ENCODE data around the gene QSOX2.
"Not testable (repeated sequence)": the region's sequence is repeated elsewhere in the genome, so short reads cannot be mapped to it uniquely, and the experiment has no call there.

Gene QSOX2

DNA sequence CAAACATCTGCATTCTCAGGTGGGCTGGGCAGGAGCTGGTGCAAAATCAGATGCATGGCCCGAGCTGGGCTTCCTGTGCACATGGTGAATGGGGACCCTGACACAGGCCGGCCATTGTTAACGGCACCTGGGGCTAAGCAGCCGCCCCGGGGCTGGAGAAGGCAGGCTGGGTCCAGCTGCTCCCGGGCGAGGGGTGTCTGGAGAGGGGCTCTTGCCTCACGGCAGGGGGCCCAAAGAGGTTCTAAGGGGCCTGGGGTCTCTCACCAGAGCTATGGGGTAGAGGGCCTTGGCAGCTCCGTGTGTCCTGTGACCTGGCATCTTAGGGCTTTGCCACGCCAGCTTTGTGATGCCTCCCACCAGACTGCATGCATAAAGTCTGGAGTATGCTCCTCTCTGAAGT is 5.1 kb upstream of the QSOX2 start:
- DNase-seq, result no peak

DNA sequence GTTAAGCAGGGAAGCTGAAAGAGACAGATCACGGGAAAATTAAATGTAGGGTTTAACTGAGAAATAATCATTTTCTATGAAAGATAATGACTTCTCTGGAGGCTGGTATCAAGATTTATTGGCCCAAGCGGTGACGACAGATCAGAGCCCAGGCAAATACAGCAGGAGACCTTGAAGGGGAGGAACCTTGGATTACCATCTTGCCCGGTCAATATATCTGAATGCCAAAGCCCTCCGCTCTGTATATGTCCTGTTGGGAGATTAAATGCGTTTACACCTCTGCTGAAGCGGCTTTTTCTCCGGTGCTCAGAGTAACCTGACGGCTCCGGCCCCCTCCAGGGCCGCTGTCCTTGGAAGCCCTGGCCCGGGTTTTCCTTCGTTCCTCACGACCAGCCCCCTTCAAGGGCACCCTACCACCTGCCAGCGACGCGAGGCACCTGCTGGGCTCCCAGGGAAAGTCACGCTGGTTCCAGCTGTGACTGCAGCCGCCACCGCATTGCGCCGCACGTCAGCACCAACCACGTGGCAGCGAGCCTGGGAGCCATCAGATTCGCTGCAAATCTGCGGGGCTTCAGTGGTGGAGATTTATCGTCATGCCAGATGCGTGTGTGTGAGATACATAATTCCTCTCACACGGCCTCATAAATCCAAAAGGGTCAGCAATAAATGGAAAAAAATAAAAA is 4.4 kb upstream of the QSOX2 start:
- DNase-seq, result no peak

DNA sequence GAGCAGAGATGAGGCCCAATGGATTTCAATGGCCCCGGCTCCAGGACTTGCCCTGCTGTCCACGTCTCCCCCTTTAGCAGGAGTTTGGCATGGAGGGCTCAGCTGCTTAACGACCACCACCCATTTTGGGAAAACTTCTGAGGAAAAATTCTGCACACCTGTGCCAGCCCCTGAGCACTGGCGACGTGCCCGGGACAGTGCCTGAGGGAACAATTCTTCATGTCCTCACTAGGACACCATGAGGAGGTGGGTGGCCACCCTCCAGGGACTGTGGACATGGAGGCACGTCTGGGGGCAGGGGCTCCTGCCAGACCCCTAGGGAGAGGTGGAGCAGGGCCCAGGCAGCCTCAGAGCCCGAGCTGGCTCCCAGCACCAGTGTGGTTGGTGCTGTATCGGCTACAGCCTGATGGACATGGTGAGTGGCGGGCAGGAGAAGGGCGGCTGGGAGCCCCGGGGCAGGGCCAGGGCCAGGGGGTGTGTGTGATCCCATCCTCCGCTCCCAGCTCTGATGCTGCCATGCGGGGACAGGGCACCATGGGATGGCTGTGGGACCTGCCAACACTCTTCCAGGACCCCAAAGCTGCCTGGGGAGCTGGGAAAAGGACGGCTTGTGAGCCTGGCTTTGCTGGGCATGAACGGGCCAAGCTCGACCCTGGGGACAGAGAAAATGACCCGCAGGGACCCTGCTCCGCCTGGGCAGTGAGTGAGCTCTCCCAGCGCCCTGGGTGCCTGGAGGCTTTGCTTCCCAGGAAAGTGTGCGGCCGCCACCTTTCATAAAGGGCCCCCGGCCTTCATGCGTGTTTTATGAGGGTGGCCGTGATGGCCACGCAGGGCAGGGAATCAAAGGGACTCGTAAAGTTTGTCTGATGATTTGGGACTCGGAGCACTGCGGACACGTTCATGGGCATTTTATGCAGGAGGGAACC is 3.6 kb upstream of the QSOX2 start:
- DNase-seq, result no peak

DNA sequence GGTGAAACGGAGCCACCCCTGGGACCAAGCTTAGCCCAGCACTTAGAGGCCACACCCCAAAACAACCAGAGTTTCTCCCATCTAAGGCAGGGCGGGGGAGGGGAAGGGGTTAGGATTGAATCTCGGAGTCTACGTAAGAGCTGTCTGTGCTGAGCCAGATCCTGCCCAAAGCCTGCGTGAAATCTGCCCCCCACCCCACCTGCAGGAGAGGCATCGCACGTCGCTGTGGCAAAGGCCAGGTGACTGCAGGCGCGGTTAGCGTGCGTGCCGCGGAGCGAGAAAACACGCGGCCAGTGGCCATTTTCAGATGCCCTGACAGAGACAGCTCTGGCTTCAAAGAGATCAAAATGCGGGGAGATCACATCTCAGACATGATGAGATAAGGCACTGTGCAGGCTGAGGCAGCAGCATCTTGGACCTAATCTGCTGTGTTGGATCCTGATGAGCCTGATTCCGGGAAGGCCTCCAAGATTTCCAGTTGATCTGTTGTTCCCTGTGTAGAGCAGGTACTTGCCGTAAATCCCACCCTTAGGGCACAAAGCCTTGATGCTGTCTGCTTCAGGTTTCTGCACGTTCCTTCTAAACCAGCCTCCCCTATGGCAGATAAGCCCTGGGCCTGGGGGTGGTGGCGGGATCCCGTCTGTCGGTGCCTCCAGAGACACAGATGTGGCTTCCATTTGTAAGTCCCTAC is 2.5 kb upstream of the QSOX2 start:
- DNase-seq, result no peak

DNA sequence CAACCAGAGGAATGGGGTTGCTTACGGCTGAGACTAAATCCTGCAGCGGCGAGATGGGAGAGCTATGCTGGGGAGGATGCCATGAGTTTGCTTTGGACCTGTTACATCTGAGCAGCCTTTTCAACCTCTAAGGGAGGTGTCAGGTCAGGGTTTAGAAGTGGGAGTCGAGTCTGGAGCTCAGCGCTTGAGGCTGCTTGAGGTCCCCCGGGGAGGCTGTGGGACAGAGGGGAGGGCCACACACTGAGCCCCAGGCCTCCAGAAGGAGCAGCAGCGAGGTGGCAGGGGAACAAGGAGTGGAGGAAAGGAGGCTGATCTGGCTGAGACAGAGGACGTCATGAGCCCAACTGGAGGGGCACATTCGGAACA is 1.9 kb upstream of the QSOX2 start:
- no peak for DNase-seq

DNA sequence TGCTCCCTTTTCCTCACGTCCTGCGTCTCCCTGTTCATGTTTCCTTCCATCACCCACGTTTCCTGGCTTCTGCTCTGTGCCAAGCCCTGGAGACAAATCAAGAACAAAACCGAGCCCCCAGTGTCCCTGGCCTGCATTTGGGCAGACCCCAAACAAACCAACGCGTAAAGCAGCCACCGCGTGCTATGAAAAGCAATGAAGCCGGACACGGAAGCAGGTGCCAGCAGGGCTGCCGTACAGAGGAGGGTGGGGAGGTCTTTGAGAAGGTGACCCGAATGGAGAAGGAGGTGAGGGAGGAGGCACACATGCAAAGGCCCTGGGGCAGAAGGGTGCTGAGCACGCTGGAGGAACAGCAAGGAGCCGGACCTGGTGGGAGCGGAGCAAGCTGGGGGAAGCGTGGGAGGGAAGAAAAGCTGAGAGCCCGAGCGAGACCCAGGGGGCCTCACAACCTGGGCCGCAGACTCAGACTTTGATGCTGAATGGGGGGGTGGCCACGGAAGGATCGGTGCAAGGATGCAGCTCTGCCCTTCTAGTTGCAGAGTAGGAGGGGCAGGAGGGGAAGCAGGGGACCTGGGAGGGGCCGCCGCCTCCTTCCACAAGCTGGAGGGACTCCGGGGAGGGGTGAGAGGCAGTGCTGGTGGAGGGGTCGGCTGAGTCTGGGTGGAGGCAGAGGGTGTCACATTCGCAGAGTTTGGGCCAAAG is 1.4 kb upstream of the QSOX2 start:
- no peak for DNase-seq

DNA sequence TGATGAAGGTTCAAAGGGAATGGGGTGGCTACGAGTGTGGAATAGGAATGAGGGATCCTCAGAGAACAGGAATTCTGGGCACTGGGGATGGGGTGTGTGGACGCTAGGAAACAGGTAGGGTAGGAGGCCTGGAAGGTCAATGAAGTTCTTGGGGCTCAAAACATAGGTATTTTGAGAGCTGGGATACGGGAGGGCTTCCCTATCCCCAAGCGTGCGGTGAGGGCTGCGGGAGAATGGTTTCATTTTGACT is 718 bp downstream of the QSOX2 start:
- DNase-seq, result no peak

DNA sequence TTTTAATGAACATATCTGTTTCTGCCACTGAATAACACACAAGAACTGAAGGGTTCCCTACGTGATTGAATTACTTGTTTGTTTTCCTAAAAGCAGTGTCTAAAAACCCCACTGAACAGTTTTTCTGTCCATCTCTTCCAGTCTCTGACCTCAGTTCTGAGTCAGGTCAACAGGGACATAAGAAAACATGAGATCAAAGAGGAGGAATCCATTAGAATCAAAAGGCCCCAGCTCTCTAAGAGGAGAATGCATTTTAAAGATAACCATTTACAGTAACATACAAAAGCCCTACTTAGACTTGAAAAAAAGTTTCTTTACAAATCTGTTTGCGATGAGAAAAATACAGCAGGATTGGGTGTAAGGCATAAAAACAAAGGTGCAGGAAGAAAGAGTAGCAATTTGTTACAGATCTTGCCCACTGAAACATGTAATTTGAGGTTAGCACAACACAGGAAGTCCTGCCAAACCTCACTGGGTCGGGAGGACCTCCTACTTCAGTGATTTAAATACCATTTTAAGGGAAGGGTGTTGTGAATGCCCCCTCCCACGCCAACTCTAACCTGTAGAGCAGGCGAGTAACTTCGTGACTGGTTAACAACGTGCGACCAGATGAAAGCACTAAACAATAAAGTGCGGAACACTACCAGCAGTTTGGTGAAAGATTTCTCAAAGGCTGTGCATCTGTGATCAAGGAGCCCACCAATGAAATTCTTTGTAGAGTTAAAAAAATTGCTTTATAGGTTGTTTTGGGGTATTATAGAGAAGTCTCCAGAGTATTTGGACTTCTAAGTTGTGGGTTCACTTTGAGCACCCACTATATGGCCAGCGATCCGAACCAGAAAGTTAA is 1.3 kb downstream of the QSOX2 start:
- DNase-seq, result no peak

DNA sequence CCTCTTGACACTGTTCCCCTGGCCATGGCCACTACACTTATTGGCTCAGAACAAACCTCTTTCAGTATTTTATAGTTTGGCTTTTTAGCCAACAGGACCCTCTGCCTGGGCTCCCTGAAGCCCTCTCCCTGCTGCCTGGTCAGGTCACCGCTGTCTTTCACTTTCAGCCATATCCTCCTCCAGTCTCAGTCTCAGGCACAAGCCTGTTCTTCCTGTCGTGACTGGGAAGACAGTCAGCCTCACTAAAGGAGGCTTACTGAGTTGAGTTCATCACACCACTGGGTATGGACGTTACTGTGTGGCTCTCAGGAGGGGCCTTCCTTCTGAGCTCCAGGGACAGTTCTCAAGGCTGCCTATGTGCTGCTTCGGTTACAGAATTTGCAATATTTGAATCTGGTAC is 2.0 kb downstream of the QSOX2 start:
- DNase-seq, result no peak

DNA sequence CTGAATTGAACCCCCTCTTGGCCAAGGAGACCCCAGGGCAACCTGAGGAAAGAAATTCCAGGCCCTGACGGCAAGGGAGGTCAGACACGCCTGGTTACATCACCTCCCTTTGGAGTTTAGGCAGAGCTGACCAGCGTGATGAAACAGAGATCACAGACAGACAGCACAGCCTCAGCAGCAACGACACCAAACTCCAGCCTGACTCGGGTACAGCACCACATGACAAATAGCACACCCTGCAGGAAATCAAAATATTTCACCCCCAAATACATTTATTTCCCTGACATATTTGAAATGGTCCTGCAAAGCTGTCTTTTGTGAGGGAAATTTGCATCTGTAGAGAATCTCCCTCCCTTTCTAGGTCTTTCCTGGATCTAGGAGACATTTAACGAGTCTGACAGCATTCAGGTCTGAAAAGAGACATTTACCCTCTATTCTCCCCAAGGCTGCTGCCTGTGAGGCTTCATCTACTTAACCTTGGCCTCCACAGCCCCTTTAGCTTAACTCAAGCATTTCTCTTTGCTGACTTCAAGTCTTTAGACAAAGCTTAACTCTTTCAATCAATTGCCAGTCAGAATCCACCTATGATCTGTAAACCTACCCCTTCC is 2.6 kb downstream of the QSOX2 start:
- DNase-seq, result no peak

DNA sequence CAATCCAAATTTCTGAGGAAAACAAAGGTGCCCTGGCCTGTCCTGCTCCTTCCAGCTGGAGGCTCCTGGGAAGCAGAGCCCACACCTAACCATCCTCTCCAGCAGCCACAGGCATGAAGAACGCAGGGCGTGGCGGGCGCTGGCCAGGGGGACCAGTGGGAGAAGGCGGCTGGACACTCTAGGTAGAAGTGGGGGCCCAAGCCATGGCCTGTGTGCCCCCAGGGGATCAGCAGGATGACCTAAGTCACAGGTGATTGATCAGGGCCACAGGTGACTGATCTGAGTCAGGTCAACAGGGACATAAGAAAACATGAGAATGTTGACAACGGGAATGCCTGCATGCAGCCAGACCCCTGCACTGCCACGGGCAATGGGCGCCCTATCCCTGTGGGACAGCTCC is 3.4 kb downstream of the QSOX2 start:
- no peak for DNase-seq

DNA sequence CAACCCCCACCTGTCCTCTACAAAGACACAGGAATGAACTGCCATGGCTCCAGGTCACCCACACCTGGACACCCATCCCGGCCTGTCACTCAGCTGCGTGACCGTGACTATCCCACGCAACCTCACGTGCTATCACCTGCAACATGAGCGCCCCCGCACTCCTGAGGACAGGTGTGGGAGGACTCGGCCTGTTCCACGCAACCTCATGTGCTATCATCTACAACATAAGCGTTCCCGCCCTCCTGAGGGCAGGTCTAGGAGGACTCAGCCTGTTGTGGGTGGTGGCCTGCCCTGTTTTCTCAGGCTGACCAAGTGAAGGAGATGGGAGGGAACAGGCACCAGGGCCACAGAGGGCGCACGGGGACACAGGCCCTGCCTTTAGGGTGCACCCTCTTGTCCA is 4.1 kb downstream of the QSOX2 start:
- no peak for DNase-seq

DNA sequence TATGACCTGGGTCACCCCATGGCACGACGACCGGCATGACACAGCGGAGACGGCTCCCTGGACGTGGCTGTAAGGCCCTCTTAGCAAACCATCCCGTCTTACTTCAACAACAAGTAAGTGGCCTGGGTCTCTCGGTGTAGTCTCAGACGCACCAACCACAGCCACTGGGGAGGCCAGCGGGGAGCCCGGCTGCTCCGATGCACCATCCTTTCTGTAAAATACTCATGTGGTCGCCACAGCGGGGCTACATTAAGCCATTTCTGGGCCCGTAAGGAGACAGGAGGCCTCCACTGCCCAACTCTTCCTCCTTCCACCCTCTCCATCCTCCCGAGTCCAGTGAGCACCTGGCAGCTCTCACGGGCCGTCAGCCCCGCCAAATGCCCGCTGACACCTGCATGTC is 4.7 kb downstream of the QSOX2 start:
- no peak for DNase-seq

DNA sequence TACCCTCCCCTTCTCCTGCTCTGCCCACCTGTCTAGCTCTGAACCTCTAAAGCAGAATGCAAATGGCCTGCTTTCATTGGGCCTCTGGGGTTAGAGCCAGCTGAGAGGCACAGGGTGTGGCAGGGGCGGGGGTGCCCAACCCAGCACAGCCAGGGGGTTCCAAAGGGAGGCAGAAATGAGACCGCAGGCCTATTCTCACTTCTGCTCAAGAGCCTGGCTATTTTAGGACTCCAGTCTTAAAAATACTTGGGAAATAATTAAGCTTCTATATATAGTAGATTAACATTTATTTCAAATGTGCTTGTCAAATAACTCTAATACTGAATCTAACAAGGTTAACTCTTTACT is 5.7 kb downstream of the QSOX2 start:
- DNase-seq, result no peak

DNA sequence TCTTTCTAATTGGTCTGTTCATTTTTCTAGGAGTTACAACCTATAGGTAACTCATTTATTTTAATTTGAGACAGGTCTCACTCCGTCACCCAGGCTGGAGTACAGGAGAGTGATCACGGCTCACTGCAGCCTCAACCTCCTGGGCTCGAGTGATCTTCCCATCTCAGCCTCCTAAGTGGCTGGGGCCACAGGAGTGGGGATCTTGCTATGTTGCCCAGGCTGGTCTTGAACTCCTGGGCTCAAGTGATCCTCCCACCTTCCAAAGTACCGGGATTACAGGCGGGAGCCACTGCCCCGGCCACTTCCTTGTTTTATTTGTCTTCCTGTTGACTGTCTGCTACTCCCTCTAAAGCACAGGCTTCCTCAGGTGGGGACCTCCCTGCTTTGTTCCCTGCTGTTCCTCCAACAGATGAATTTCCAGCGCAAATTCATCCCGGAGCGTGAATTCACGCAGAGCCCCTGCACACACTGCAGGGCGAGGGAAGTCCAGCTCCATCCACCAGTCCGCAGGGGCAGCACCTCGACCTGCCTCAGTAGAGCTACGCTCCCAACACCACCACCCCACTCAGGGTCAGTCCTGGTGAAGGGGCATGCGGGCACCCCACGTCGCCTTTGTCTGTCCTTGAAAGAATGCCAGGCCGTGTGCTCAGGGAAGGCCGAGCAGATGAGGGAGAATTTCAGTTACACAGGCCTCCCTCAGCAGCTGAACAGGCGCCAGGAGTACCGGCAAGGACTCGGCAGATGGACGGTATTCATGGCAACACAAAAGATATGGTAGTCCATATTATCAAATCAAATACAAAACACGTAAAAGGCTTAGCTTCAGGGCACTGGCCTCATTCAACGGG is 6.3 kb downstream of the QSOX2 start:
- no peak for DNase-seq

DNA sequence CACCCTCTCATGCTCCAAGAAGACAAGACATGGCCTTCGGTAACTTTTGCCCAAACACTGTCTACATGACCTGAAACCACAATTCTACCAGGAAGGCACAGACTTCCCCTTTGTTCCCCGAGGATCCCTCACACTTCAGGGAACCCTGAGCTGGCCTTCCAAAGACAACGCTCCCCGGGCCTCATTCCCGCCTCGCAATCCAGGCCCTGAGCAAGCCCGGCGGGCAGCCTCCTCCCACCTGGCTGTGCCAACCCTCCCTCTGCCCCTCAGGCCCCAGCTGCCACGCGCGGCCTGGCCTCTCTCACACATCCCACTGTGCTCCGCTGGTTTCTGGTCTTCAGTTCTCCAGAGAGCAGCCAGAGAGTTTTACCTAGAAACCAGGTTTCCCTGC is 7.3 kb downstream of the QSOX2 start:
- no peak for DNase-seq

DNA sequence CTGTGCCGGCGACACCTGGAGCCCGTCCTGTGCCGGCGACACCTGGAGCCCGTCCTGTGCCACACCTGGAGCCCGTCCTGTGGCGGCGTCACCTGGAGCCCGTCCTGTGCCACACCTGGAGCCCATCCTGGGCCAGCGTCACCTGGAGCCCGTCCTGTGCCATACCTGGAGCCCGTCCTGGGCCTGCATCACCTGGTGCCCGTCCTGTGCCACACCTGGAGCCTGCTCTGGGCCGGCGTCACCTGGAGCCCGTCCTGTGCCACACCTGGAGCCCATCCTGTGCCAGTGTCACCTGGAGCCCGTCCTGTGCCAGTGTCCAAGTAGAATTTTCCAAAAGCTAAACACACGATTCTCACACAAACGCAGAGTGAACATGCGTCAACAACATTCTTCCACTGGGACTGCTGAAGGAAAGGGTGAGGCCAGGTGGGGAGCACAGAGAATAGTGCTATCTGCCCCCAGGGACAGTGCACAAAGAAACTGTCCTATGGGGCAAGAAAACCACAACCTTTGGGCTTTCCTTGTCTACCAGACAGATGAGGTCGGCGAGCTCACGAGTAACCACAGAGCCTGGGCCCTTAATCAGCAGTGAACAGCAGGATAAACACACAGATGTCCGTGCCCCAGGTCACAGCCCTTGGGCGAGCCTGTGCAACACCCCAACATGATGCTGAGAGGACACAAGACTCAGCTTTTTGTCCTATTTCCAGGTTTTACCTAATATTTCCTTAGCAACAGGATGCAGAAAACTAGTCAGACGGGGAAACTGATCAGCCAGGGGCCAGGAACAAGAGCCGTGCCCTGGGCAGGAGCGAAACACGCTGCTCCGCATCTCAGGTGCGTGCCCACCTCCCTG is 7.9 kb downstream of the QSOX2 start:
- no peak for DNase-seq

DNA sequence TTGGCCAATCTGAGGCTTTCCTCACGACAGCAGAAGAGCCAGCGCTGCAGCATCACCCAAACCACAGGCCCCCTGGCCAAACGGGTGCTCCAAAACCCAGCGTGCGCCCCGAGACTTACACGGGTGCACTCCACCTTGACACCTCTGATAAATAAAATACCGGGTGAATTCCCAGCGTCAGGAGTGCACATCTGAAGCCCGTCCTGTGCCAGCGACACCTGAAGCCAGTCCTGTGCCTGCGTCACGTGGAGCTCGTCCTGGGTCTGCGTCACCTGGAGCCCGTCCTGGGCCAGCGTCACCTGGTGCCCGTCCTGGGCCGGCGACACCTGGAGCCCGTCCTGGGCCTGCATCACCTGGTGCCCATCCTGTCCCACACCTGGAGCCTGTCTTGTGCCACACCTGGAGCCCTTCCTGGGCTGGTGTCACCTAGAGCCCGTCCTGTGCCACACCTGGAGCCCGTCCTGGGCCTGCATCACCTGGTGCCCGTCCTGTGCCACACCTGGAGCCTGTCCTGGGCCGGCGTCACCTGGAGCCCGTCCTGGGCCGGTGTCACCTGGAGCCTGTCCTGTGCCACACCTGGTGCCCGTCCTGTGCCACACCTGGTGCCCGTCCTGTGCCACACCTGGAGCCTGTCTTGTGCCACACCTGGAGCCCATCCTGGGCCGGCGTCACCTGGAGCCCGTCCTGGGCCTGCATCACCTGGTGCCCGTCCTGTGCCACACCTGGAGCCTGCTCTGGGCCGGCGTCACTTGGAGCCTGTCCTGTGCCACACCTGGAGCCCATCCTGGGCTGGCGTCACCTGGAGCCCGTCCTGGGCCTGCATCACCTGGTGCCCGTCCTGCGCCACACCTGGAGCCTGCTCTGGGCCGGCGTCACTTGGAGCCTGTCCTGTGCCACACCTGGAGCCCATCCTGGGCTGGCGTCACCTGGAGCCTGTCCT is 8.9 kb downstream of the QSOX2 start:
- DNase-seq, result not testable (repeated sequence)

Data from activated effector memory CD4-positive, alpha-beta T cell treated with Interleukin-2 at 50 U/mL for 16 hours (primary cell).